BLaER1 (cell line): ENCODE measurements around the gene HIVEP2.
A peak's percentile ranks its signal among the peaks of the same experiment; 100 is the strongest.

Experiments used
- H3K27ac ChIP-seq: shearing (Covaris generic); formaldehyde crosslinking; 2 replicates; pipeline ENCODE4 v1.8.1; 2022
- H3K27me3 ChIP-seq: shearing (Covaris generic); formaldehyde crosslinking; 2 replicates; pipeline ENCODE4 v1.8.1; 2022
- H3K36me3 ChIP-seq: shearing (Covaris generic); formaldehyde crosslinking; 2 replicates; pipeline ENCODE4 v1.8.1; 2022
- H3K4me1 ChIP-seq: shearing (Covaris generic); formaldehyde crosslinking; 2 replicates; pipeline ENCODE4 v1.8.1; 2022
- H3K4me2 ChIP-seq: shearing (Covaris generic); formaldehyde crosslinking; 2 replicates; pipeline ENCODE4 v1.8.1; 2022
- H3K4me3 ChIP-seq: shearing (Covaris generic); formaldehyde crosslinking; 2 replicates; pipeline ENCODE4 v1.8.1; 2022
- H3K9ac ChIP-seq: shearing (Covaris generic); formaldehyde crosslinking; 2 replicates; pipeline ENCODE4 v1.8.1; 2022
- H3K9me3 ChIP-seq: shearing (Covaris generic); formaldehyde crosslinking; 2 replicates; pipeline ENCODE4 v1.8.1; 2022
- H4K20me1 ChIP-seq: shearing (Covaris generic); formaldehyde crosslinking; 2 replicates; pipeline ENCODE4 v1.8.1; 2022
- Cebpa-rat ChIP-seq: shearing (Covaris generic); IDR thresholded peaks from 2 replicates; pipeline ENCODE4 v1.8.1; 2022

The HIVEP2 gene

DNA sequence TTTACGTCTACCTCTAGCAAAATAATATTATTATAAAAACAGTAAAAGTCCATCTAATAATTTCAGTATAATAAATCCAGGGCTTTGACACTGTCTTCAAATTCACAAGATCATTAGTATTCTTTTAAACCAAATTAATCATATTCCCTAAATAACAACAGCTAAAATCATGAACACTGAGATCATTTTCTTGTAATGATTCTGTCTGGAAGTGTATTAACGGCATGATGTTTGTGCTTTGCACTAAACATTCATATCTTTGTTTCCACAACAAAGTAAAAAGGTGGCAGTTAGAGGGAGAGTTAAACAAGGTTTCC, 18.8 kb downstream of the HIVEP2 start:
- TF ChIP-seq Cebpa-rat: no peak
- Histone ChIP-seq H3K9me3 (no peaks in the 10 kb centered on the region), H3K36me3 (peaks cover 5% of the 10 kb centered on the region), H3K9ac (peak overlapping the region; percentile 91), H4K20me1 (peaks cover 16% of the 10 kb centered on the region; the same call in 1 of the 2 replicates), H3K27ac (peak overlapping the region; percentile 96), H3K4me1 (peaks cover 49% of the 10 kb centered on the region), H3K4me2 (peak overlapping the region; percentile 96), H3K27me3 (no peaks in the 10 kb centered on the region), H3K4me3 (peak overlapping the region; percentile 76)

DNA sequence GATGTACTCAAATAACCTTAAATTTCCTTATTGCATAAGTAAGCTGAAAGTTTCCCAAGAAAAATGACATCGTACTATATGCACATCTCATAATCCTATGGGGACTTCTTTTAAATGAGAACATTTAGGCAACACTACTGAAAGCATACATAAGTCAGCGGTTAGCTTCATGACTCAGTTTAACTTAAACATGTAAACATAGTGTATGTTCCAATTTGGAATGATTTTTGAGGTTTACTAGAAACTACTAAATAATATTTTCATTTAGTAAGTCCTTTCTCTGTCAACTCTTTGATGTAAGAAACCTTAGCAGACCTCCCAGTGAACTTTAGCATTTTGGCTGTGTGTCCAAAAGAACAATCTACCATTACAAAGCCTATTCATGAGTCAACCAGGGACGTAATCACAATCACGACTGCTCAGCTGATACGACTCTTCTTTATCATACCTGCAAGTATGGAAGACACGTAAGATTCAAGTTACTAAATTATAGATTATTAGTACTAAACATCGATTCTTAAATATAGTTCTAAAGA, 19.3 kb downstream of the HIVEP2 start:
- Histone ChIP-seq H3K9ac (no peak overlapping the region), H3K27ac (no peak overlapping the region), H4K20me1 (peaks cover 16% of the 10 kb centered on the region; the same call in 1 of the 2 replicates), H3K9me3 (no peaks in the 10 kb centered on the region), H3K36me3 (peaks cover 7% of the 10 kb centered on the region), H3K27me3 (no peaks in the 10 kb centered on the region), H3K4me3 (no peak overlapping the region), H3K4me2 (peak overlapping the region; percentile 96), H3K4me1 (peaks cover 44% of the 10 kb centered on the region)
- TF ChIP-seq Cebpa-rat: no peak

DNA sequence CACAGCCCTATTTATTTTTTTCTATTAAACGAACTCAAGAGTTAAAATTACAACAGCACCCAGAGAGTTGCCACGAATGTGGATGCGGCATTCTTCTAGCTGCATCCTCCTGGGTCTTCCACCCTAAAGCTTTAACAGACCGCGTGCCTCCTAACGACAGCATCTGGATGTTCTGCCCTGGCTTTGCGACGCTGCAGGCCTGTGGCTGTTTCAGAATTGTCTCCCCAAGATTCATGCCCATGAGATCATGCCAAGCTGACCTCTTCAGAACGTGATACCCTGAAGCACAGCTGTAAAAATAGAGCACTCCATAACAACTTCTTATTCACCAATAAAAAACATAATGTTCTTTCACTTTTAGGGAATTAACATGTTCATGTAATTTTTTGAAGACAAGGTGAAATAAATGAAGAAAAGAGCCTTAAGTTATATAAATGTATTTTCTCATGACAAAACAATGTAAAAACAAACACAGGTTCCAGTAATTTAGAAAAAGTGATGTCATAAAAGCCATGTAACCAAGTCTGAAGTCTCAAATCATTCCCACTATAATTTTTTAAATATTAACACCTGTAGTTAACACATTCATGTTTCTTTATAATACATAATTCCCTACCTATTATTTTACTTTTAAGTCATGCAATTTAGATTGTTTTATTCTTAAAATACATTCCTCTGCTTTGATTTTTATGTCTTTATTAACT, 26.5 kb downstream of the HIVEP2 start:
- Histone ChIP-seq H3K36me3 (peaks cover 39% of the 10 kb centered on the region), H3K4me1 (0 out of 2 replicates have a peak, but pooled peaks cover 5% of the 10 kb centered on the region), H3K27me3 (no peaks in the 10 kb centered on the region), H3K9ac (no peak overlapping the region), H3K4me3 (no peak overlapping the region), H4K20me1 (peaks cover 35% of the 10 kb centered on the region; the same call in 1 of the 2 replicates), H3K4me2 (no peak overlapping the region), H3K27ac (no peak overlapping the region), H3K9me3 (peaks cover 5% of the 10 kb centered on the region; the same call in 1 of the 2 replicates)
- no peak for TF ChIP-seq Cebpa-rat

DNA sequence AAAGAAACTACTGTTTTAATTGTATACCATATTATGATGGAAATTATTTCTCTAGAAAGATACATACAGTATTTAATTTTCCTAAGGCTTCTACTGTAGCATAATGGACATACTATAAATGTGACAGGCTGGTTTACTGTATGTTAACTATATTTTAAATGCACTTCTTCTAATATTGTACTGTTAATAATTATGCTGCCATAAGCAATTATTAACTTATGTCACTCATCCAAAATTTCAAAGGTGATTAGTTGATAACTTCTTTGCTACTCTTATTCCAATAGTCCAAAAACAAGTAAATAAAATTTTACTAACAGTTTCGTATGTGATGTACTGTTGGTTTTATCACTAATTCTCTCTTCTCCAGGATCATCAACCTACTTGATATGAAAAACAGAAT, 28.1 kb downstream of the HIVEP2 start:
- Histone ChIP-seq H3K9ac (no peak overlapping the region), H3K4me1 (0 out of 2 replicates have a peak, but pooled peaks cover 6% of the 10 kb centered on the region), H3K4me2 (no peak overlapping the region), H3K27me3 (no peaks in the 10 kb centered on the region), H3K36me3 (peaks cover 52% of the 10 kb centered on the region), H3K27ac (no peak overlapping the region), H3K9me3 (peaks cover 9% of the 10 kb centered on the region), H3K4me3 (no peak overlapping the region), H4K20me1 (peaks cover 37% of the 10 kb centered on the region)
- no peak for TF ChIP-seq Cebpa-rat

DNA sequence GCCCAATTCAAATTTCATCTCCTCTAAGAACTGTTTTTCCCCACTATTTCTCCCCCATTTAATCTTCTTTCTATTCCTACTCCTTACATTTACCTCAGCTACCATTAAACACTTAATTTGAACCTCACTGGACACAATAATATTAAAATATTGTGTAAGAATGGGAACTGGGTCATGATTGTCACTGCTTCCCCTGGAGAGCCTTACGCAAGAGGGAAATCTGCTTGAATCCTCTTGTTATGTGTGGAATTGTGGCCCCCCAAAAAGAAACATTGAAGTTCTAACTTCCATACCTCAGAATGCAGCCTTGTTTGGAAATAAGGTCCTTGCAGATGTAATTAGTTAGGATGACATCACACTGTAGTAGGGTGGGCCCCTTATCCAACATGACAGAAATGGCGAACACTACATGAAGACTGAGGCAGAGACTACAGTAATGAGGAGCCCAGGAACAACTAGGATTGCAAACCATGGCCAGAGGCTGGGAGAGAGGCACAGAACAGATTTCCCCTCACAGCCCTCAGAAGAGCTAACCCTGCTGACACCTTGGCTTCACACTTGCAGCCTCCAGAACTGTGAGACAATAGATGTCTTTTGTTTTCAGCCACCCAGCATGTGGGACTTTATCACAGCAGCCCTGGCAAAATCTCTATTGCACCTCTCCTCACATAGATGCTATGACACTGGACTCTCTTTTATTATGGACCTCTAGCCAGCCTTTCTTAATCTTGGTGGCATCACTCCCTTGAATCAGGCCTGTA, 29.9 kb downstream of the HIVEP2 start:
- TF ChIP-seq Cebpa-rat: no peak
- no peak overlapping the region for H3K4me2 ChIP-seq
- no peak overlapping the region for H3K27ac ChIP-seq

DNA sequence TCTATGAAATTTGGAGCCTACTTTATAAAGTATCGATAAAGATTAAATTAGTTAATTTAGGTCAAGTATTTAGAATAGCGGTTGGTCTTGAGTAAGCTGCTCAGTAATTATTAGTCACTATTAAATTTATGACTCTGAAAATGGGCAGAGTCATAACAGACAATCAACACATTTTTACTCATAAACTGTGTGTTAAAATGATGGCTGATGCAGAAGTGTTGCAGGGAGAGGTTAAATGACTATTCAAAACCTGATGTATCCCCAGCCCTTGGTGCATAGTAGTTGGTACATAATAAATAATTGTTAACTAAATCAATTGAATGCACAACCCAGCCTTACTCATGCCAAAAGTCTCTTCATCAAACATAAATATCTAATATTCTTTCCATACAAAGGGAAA, 30.6 kb downstream of the HIVEP2 start:
- H3K9ac ChIP-seq: no peak overlapping the region
- no peak overlapping the region for H3K4me2 ChIP-seq
- peaks cover 58% of the 10 kb centered on the region for H3K36me3 ChIP-seq
- H3K4me3 ChIP-seq: no peak overlapping the region
- peaks cover 51% of the 10 kb centered on the region for H4K20me1 ChIP-seq
- H3K4me1 ChIP-seq: 0 out of 2 replicates have a peak, but pooled peaks cover 6% of the 10 kb centered on the region
- no peaks in the 10 kb centered on the region for H3K27me3 ChIP-seq
- H3K27ac ChIP-seq: no peak overlapping the region
- TF ChIP-seq Cebpa-rat: no peak
- H3K9me3 ChIP-seq: peaks cover 17% of the 10 kb centered on the region

More for the DNA sequence above, 29.9 kb downstream of the HIVEP2 start:
- peaks cover 55% of the 10 kb centered on the region for H3K36me3 ChIP-seq
- H4K20me1 ChIP-seq: peaks cover 45% of the 10 kb centered on the region
- no peak overlapping the region for H3K9ac ChIP-seq
- H3K27me3 ChIP-seq: no peaks in the 10 kb centered on the region
- H3K4me3 ChIP-seq: no peak overlapping the region
- peaks cover 14% of the 10 kb centered on the region for H3K9me3 ChIP-seq
- 0 out of 2 replicates have a peak, but pooled peaks cover 6% of the 10 kb centered on the region for H3K4me1 ChIP-seq

DNA sequence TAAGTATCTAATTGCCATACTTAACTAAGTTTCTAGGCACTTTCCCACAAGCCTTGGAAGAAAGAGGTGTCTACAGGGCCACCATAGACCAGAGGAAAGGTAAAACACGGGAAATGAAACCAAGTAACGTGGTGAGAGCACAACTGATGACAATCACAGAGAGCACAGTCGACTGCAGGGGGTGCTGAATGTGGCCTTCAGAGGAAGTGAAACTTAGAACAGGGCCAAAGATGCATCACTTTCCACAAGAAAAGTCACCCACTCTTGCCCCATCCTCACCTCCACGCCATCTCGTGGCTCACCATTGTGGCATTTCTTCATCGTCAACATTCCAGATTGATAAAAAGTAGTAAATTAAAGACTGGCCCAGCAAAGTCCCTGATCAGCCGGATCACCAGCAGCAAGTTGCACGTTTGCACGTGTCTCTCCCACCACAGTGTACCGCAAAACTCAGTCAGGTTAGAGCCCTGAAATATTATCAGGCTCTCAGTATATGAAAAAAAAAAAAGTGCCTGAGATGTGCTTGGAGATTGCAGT, 31.4 kb downstream of the HIVEP2 start:
- Histone ChIP-seq H3K27me3 (no peaks in the 10 kb centered on the region), H3K27ac (no peak overlapping the region), H3K9me3 (peaks cover 17% of the 10 kb centered on the region), H3K9ac (no peak overlapping the region), H3K4me3 (no peak overlapping the region), H3K4me1 (0 out of 2 replicates have a peak, but pooled peaks cover 6% of the 10 kb centered on the region), H3K4me2 (no peak overlapping the region), H3K36me3 (peaks cover 58% of the 10 kb centered on the region), H4K20me1 (peaks cover 51% of the 10 kb centered on the region)
- TF ChIP-seq Cebpa-rat: no peak

DNA sequence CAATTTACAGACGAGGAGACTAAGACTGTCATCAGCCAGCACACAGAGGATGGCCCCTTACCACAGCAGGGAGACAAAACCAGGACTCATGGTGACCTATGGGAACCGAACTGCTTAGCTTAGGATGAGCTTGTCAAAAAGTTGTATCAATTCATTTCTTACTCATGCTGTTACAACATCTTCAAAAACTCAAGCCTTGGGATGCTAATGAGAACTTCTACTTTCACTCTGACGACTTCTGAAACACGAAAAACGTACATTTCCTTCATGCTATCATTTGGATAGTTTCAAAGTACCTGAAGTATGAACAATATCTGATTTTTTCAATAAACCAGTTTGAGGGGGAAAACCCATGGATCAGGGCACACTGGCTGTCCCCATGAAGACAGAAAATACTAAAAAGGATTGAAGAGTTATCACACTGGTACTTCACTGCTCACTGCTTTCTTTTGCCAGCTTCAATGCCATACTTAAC, 31.9 kb downstream of the HIVEP2 start:
- no peaks in the 10 kb centered on the region for H3K27me3 ChIP-seq
- H3K36me3 ChIP-seq: peaks cover 58% of the 10 kb centered on the region
- no peak overlapping the region for H3K4me2 ChIP-seq
- no peak overlapping the region for H3K9ac ChIP-seq
- no peak overlapping the region for H3K27ac ChIP-seq
- peaks cover 17% of the 10 kb centered on the region for H3K9me3 ChIP-seq
- TF ChIP-seq Cebpa-rat: no peak
- peaks cover 52% of the 10 kb centered on the region for H4K20me1 ChIP-seq
- no peak overlapping the region for H3K4me3 ChIP-seq
- H3K4me1 ChIP-seq: 0 out of 2 replicates have a peak, but pooled peaks cover 6% of the 10 kb centered on the region

DNA sequence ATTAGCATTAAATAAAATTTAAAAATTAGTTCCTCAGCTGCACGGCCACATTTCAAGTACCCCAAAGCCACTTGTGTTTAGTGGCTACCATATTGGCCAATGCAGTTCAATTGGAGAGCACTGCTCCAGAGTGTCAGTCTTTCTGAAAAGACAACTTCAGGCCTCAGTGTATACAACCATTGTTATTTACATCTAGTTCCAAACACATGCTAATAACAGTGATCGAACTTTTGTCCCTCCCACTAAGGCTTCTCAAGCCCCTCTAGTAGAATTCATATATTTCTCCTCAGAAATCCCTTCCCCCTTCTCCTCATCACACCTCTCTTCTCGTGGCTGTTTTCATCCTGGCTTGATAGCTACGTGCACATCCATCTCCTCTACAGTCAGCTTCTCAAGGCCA, 32.9 kb downstream of the HIVEP2 start:
- Histone ChIP-seq H4K20me1 (peaks cover 54% of the 10 kb centered on the region), H3K36me3 (peaks cover 58% of the 10 kb centered on the region), H3K9me3 (peaks cover 20% of the 10 kb centered on the region), H3K4me1 (0 out of 2 replicates have a peak, but pooled peaks cover 6% of the 10 kb centered on the region), H3K27me3 (no peaks in the 10 kb centered on the region), H3K4me3 (no peak overlapping the region), H3K27ac (no peak overlapping the region), H3K9ac (no peak overlapping the region), H3K4me2 (no peak overlapping the region)
- TF ChIP-seq Cebpa-rat: no peak
